ENCODE results near the gene OR2A2. TPM values are rescaled to one million over a fixed set of nuclear protein-coding genes. Genes with fewer than 3 reads are reported as not detected.

Gene OR2A2
- total and polyA plus RNA-seq, 3 donors from 2014 or later: not detected

DNA sequence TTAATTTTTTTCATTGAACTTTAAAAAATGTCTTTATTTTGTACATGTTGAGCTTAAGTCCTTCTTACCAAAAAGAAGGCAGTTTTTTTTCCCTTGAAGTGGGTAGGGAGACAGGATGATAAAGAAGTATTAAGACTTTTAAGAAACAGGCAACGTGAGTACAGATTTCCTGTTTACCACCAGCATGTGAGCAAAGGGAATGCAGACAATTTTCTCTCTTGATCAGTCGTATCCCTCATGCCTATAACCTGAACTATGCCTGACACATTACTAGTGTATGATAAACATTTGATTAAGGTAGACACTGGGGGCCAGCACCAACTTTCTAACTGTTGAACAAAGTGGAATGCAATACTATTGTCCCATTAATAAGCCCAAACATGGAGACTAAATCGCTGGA is 8.8 kb upstream of the OR2A2 start:
- no peak for TF ChIP-seq POLR2A (IDR thresholded peaks at IDR 0.05)
- TF ChIP-seq, protein P1, sequence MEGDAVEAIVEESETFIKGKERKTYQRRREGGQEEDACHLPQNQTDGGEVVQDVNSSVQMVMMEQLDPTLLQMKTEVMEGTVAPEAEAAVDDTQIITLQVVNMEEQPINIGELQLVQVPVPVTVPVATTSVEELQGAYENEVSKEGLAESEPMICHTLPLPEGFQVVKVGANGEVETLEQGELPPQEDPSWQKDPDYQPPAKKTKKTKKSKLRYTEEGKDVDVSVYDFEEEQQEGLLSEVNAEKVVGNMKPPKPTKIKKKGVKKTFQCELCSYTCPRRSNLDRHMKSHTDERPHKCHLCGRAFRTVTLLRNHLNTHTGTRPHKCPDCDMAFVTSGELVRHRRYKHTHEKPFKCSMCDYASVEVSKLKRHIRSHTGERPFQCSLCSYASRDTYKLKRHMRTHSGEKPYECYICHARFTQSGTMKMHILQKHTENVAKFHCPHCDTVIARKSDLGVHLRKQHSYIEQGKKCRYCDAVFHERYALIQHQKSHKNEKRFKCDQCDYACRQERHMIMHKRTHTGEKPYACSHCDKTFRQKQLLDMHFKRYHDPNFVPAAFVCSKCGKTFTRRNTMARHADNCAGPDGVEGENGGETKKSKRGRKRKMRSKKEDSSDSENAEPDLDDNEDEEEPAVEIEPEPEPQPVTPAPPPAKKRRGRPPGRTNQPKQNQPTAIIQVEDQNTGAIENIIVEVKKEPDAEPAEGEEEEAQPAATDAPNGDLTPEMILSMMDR (IDR thresholded peaks at IDR 0.05): no peak
- H3K4me3 ChIP-seq: no peak overlapping the region
- H3K4me1 ChIP-seq: no peaks in the 10 kb centered on the region
- no peaks in the 10 kb centered on the region for H3K9me3 ChIP-seq
- no peaks in the 10 kb centered on the region for H3K36me3 ChIP-seq (ENCODE audit: low read depth, missing control alignments)
- intact Hi-C loops (cut with DNase I; ENCODE audit: low total_unique reads): no loop called here
- 62 to 66% methylated on average over 3 of the region's 3 CpGs for WGBS, 2 donors
- H3K27me3 ChIP-seq: no peaks in the 10 kb centered on the region
- no peak overlapping the region for H3K27ac ChIP-seq
- DNase-seq: no peak

DNA sequence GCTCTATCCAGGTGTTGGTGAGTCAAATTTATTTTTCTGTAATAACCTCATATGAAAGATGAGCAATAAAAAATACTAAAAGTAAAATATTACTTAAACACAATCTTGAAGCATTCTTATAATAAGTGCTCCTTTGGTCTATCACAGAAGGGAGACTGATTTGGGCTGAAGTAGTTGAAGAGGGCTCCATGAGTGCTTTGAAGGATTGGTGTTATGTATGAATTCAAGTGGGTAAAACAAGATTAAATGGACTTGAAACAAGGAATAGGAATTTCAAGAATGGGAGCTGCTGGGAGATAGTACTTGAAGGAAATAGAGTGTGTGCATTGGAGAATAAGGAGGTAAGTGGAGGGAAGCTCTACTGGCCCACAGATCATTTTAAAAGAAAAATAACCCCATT is 7.3 kb upstream of the OR2A2 start:
- no peaks in the 10 kb centered on the region for H3K36me3 ChIP-seq (ENCODE audit: low read depth, missing control alignments)
- intact Hi-C loops (cut with DNase I; ENCODE audit: low total_unique reads): no loop called here
- no peaks in the 10 kb centered on the region for H3K9me3 ChIP-seq
- H3K4me1 ChIP-seq: no peaks in the 10 kb centered on the region
- no peaks in the 10 kb centered on the region for H3K27me3 ChIP-seq
- no peak for TF ChIP-seq POLR2A (IDR thresholded peaks at IDR 0.05)
- TF ChIP-seq, protein P1 (IDR thresholded peaks at IDR 0.05): no peak
- no peak for DNase-seq
- H3K4me3 ChIP-seq: no peak overlapping the region
- H3K27ac ChIP-seq: no peak overlapping the region

DNA sequence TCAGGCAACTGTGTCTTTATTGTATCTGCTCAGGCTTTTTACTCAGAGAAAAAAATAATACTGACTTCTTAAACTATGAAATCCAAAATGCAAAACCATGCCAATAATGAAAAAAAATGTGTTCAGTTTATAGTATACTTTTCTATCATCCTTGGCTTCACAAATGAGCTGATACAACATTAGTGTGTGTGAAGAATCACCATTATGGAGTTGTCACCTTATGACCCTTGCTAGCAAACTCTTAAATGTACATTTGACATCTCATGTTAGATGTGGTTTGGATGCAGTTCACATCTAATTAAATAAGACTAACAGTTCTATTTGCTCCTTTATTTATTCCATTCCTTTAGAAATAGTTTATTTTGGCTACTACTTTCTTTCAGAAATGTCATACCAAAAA is 4.2 kb upstream of the OR2A2 start:
- intact Hi-C loops (cut with DNase I; ENCODE audit: low total_unique reads): no loop called here
- no peak for DNase-seq
- no peak overlapping the region for H3K4me3 ChIP-seq
- H3K9me3 ChIP-seq: no peaks in the 10 kb centered on the region
- no peaks in the 10 kb centered on the region for H3K36me3 ChIP-seq (ENCODE audit: low read depth, missing control alignments)
- TF ChIP-seq, protein P1 (IDR thresholded peaks at IDR 0.05): no peak
- no peak for TF ChIP-seq POLR2A (IDR thresholded peaks at IDR 0.05)
- no peak overlapping the region for H3K27ac ChIP-seq
- H3K4me1 ChIP-seq: no peaks in the 10 kb centered on the region
- H3K27me3 ChIP-seq: no peaks in the 10 kb centered on the region

DNA sequence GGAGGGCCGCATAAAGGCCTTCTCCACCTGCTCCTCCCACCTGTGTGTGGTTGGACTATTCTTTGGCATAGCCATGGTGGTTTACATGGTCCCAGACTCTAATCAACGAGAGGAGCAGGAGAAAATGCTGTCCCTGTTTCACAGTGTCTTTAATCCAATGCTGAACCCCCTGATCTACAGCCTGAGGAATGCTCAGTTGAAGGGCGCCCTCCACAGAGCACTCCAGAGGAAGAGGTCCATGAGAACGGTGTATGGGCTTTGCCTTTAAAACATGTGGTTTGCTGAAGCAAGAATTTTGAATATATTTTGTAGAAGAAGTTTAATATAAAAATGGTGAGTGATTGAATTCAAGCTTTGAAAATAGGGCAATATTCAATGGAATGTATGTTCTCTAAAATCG is 889 bp downstream of the OR2A2 start:
- Histone ChIP-seq H3K27ac (no peak overlapping the region), H3K9me3 (no peaks in the 10 kb centered on the region), H3K4me1 (no peaks in the 10 kb centered on the region), H3K36me3 (ENCODE audit: low read depth, missing control alignments) (no peaks in the 10 kb centered on the region), H3K4me3 (no peak overlapping the region), H3K27me3 (no peaks in the 10 kb centered on the region)
- 81 to 83% methylated on average over 5 of the region's 5 CpGs for WGBS, 2 donors
- no peak for TF ChIP-seq POLR2A (IDR thresholded peaks at IDR 0.05)
- TF ChIP-seq, protein P1 (IDR thresholded peaks at IDR 0.05): no peak
- DNase-seq: no peak
- intact Hi-C loops (cut with DNase I; ENCODE audit: low total_unique reads): no loop called here

DNA sequence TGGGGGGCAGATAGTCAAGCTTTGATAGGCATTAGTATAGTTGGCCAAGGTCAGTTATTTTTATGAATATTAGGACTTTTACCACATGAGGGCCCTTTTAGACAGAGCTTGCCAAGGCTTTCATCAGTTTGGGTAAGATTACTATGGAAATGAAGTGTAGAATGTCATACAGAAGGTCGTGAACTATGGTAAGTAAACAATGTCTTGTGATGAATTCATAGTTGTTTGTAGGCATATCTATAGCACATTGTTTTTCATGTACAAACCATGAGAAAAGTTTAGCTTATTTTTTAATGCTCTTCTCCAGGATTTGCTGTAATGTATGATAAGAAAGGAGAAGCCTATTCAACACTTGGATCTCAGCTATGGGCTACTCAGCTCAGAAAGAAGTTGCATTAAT is 4.3 kb downstream of the OR2A2 start:
- Histone ChIP-seq H3K9me3 (no peaks in the 10 kb centered on the region), H3K27ac (no peak overlapping the region), H3K4me3 (no peak overlapping the region), H3K36me3 (ENCODE audit: low read depth, missing control alignments) (no peaks in the 10 kb centered on the region), H3K27me3 (no peaks in the 10 kb centered on the region), H3K4me1 (no peaks in the 10 kb centered on the region)
- intact Hi-C loops (cut with DNase I; ENCODE audit: low total_unique reads): no loop called here
- DNase-seq: no peak
- no peak for TF ChIP-seq POLR2A (IDR thresholded peaks at IDR 0.05)
- TF ChIP-seq, protein P1 (IDR thresholded peaks at IDR 0.05): no peak
- 47 to 59% methylated on average over 1 of the region's 1 CpG for WGBS, 2 donors
